Middle frontal gyrus (tissue), 1 donor: ENCODE measurements around the gene RNF144B.
"Not testable (repeated sequence)": the region's sequence is repeated elsewhere in the genome, so short reads cannot be mapped to it uniquely, and the experiment has no call there.

ENCODE experiments used
- DNase-seq: peaks from one replicate; pipeline ENCODE4 v3.0.0-alpha.2; 2015; ENCODE audit warnings: low spot score; ENCODE audit errors: extremely low spot score

The RNF144B gene

GRCh38 chr6:18441251-18441979, 54.3 kb downstream of the RNF144B start:
- no peak for DNase-seq

- no peak for DNase-seq
These were observed 57.0 kb downstream of the RNF144B start for GRCh38 chr6:18444111-18444510.

GRCh38 chr6:18445228-18445627, 58.1 kb downstream of the RNF144B start:
- DNase-seq = no peak

GRCh38 chr6:18446771-18447170, 59.6 kb downstream of the RNF144B start:
- no peak for DNase-seq

- no peak for DNase-seq
These were observed 60.4 kb downstream of the RNF144B start for GRCh38 chr6:18447552-18447951.

- no peak for DNase-seq
These were observed 64.6 kb downstream of the RNF144B start for GRCh38 chr6:18451756-18452155.

GRCh38 chr6:18454446-18454845, 67.3 kb downstream of the RNF144B start:
- DNase-seq = no peak

- DNase-seq = no peak
These were observed 70.1 kb downstream of the RNF144B start for GRCh38 chr6:18457065-18457737.

GRCh38 chr6:18458086-18458485, 70.9 kb downstream of the RNF144B start:
- not testable (repeated sequence) for DNase-seq

GRCh38 chr6:18463429-18463828, 76.3 kb downstream of the RNF144B start:
- no peak for DNase-seq

GRCh38 chr6:18464176-18464575, 77.0 kb downstream of the RNF144B start:
- no peak for DNase-seq

- no peak for DNase-seq
These were observed 78.4 kb downstream of the RNF144B start for GRCh38 chr6:18465410-18466154.

GRCh38 chr6:18467741-18468502, 80.8 kb downstream of the RNF144B start:
- DNase-seq = no peak

GRCh38 chr6:18468503-18468843, 81.3 kb downstream of the RNF144B start:
- no peak for DNase-seq

- DNase-seq = no peak
These were observed 82.4 kb downstream of the RNF144B start for GRCh38 chr6:18469536-18469935.

GRCh38 chr6:18471232-18471964, 84.2 kb downstream of the RNF144B start:
- DNase-seq = no peak

GRCh38 chr6:18472941-18473340, 85.8 kb downstream of the RNF144B start:
- DNase-seq = no peak

- no peak for DNase-seq
These were observed 86.6 kb downstream of the RNF144B start for GRCh38 chr6:18473755-18474154.

- DNase-seq = no peak
These were observed 90.3 kb downstream of the RNF144B start for GRCh38 chr6:18477301-18477941.

GRCh38 chr6:18478610-18479009, 91.5 kb downstream of the RNF144B start:
- no peak for DNase-seq
